Ascending aorta (tissue), 2 donors: Measurements from ENCODE around the gene FNBP1L. TPM values are rescaled to one million over a fixed set of nuclear protein-coding genes. Genes with fewer than 3 reads are reported as not detected.
A peak's percentile ranks its signal among the peaks of the same experiment; 100 is the strongest.
"Not testable (repeated sequence)": the region's sequence is repeated elsewhere in the genome, so short reads cannot be mapped to it uniquely, and the experiment has no call there.

Source experiments
- DNase-seq, 2 donors: peaks; one replicate each; pipeline ENCODE4 v3.0.0-alpha.2; 2019; ENCODE audit warnings: low spot score in 2 of 2
- H3K27ac ChIP-seq, 2 donors: fragments of 200-600 bp; sonication (generic); one replicate each; pipeline ENCODE4 v1.5.1; 2016 to 2017; ENCODE audit warnings: mild to moderate bottlenecking in 1 of 2
- H3K27me3 ChIP-seq: fragments of 200-600 bp; sonication (generic); one replicate; pipeline ENCODE4 v1.5.1; 2017
- H3K36me3 ChIP-seq, 2 donors: fragments of 200-600 bp; sonication (generic); one replicate each; pipeline ENCODE4 v1.5.1; 2016
- H3K4me1 ChIP-seq, 2 donors: fragments of 200-600 bp; sonication (generic); one replicate each; pipeline ENCODE4 v1.5.1; 2016 to 2017; ENCODE audit warnings: mild to moderate bottlenecking in 1 of 2
- H3K4me3 ChIP-seq, 2 donors: fragments of 200-600 bp; sonication (generic); one replicate each; pipeline ENCODE4 v1.5.1; 2016 to 2017; ENCODE audit warnings: mild to moderate bottlenecking in 1 of 2
- H3K9me3 ChIP-seq, 2 donors: fragments of 200-600 bp; sonication (generic); one replicate each; pipeline ENCODE4 v1.5.1; 2016
- CTCF ChIP-seq, 3 experiments: fragments of 200-600 bp in 2 of 3; fragments of 450-650 bp in 1 of 3; sonication (generic) in 2 of 3; IDR thresholded peaks; one replicate each; pipeline ENCODE4 v1.5.1; 2016 to 2019; ENCODE audit warnings: antibody characterized with exemption in 3 of 3, mild to moderate bottlenecking in 1 of 3, moderate library complexity in 1 of 3
- intact Hi-C: fragments of 100-400 bp; cut with DNase I; formaldehyde crosslinking; loops from one replicate; pipeline ENCODE4 v1.15.1; 2023
- total RNA-seq: library from RNA; depleted of rRNA; stranded (reverse); fragments of >200 nt; gene quantifications from one replicate; pipeline ENCODE4 v1.1.0, GENCODE V29; 2016

The FNBP1L gene
- total RNA-seq, 1 donor from 2014 or later = 12.6 TPM

- H3K4me3 ChIP-seq = no peak overlapping the region
- intact Hi-C loops = no loop called here
- peak in 1 of 2 donors; percentile 52 for DNase-seq
- H3K36me3 ChIP-seq = peaks cover 30 to 51% of the 10 kb centered on the region in 2 donors
- H3K4me1 ChIP-seq = peaks cover 5 to 24% of the 10 kb centered on the region in 2 donors
- no peaks in the 10 kb centered on the region for H3K9me3 ChIP-seq
- no peak for TF ChIP-seq CTCF (IDR thresholded peaks at IDR 0.05)
- peak overlapping the region in 1 of 2 donors; percentile 49 for H3K27ac ChIP-seq
- H3K27me3 ChIP-seq = no peaks in the 10 kb centered on the region
Measured at GRCh38 chr1:93588206-93588605, 140.3 kb downstream of the FNBP1L start.

- no peak for DNase-seq
- Histone ChIP-seq H3K36me3 (peaks cover 27 to 46% of the 10 kb centered on the region in 2 donors), H3K27me3 (no peaks in the 10 kb centered on the region), H3K4me1 (peaks cover 5 to 28% of the 10 kb centered on the region in 2 donors), H3K4me3 (no peak overlapping the region), H3K9me3 (no peaks in the 10 kb centered on the region), H3K27ac (no peak overlapping the region)
- TF ChIP-seq CTCF (IDR thresholded peaks at IDR 0.05) = no peak
- intact Hi-C loops = no loop called here
Measured at GRCh38 chr1:93588955-93589354, 141.0 kb downstream of the FNBP1L start.

- H3K4me1 ChIP-seq = peaks cover 5 to 35% of the 10 kb centered on the region in 2 donors
- H3K27ac ChIP-seq = peak overlapping the region in 1 of 2 donors; percentile 4
Measured at GRCh38 chr1:93591291-93591675, 143.4 kb downstream of the FNBP1L start.

GRCh38 chr1:93591676-93592550, 144.0 kb downstream of the FNBP1L start:
- TF ChIP-seq CTCF (IDR thresholded peaks at IDR 0.05) = no peak
- Histone ChIP-seq H3K27ac (peak overlapping the region; percentile 4 to 60), H3K27me3 (no peaks in the 10 kb centered on the region), H3K4me3 (no peak overlapping the region), H3K4me1 (peaks cover 5 to 41% of the 10 kb centered on the region in 2 donors), H3K9me3 (no peaks in the 10 kb centered on the region), H3K36me3 (peaks cover 27 to 40% of the 10 kb centered on the region in 2 donors)
- intact Hi-C loops = no loop called here
- no peak for DNase-seq

More at GRCh38 chr1:93591291-93591675, 143.4 kb downstream of the FNBP1L start:
- H3K4me3 ChIP-seq, DNase-seq, intact Hi-C loops, H3K9me3 ChIP-seq, H3K27me3 ChIP-seq: not testable (repeated sequence)
- H3K36me3 ChIP-seq = peaks cover 27 to 45% of the 10 kb centered on the region in 2 donors

- peak overlapping the region; percentile 33 to 60 for H3K27ac ChIP-seq
- no peak for TF ChIP-seq CTCF (IDR thresholded peaks at IDR 0.05)
- H3K9me3 ChIP-seq = no peaks in the 10 kb centered on the region
- H3K4me3 ChIP-seq = no peak overlapping the region
- H3K27me3 ChIP-seq = no peaks in the 10 kb centered on the region
- intact Hi-C loops = no loop called here
- peaks cover 5 to 44% of the 10 kb centered on the region in 2 donors for H3K4me1 ChIP-seq
- H3K36me3 ChIP-seq = peaks cover 22 to 34% of the 10 kb centered on the region in 2 donors
- DNase-seq = no peak
Measured at GRCh38 chr1:93592551-93592949, 144.6 kb downstream of the FNBP1L start.

GRCh38 chr1:93593854-93594602, 146.1 kb downstream of the FNBP1L start:
- Histone ChIP-seq H3K9me3 (no peaks in the 10 kb centered on the region), H3K4me1 (peaks cover 5 to 59% of the 10 kb centered on the region in 2 donors), H3K4me3 (no peak overlapping the region), H3K36me3 (peaks cover 9 to 19% of the 10 kb centered on the region in 2 donors), H3K27ac (peak overlapping the region; percentile 26 to 33), H3K27me3 (no peaks in the 10 kb centered on the region)
- no peak for DNase-seq
- no peak for TF ChIP-seq CTCF (IDR thresholded peaks at IDR 0.05)
- intact Hi-C loops = no loop called here
